H1 (cell line): ENCODE data around the gene C16orf95. TPM values are rescaled to one million over a fixed set of nuclear protein-coding genes. Genes with fewer than 3 reads are reported as not detected.

ENCODE experiments used
- BACH1 ChIP-seq: IDR thresholded peaks from 2 replicates; pipeline ENCODE4 v1.6.1; 2012; ENCODE audit warnings: low read length, improper control_type of control experiment
- BCL11A ChIP-seq, 2 experiments: IDR thresholded peaks; one replicate each; pipeline ENCODE4 v1.6.1; 2011; ENCODE audit warnings: low read depth in 2 of 2, low read length in 2 of 2, mild to moderate bottlenecking in 2 of 2
- CBX5 ChIP-seq: fragments of 300-800, 300-1000 bp; sonication (generic); IDR thresholded peaks from 2 replicates; pipeline ENCODE4 v1.7.1; 2016; ENCODE audit warnings: antibody characterized with exemption, low read length, low read depth
- CEBPB ChIP-seq: IDR thresholded peaks from 2 replicates; pipeline ENCODE4 v1.6.1; 2012; ENCODE audit warnings: low read depth, low read length
- CHD7 ChIP-seq: fragments of 300-600 bp; sonication (generic); IDR thresholded peaks from 2 replicates; pipeline ENCODE4 v1.7.1; 2012; ENCODE audit warnings: low read length, moderate library complexity, mild to moderate bottlenecking, inconsistent platforms; ENCODE audit not compliant: insufficient replicate concordance
- EP300 ChIP-seq, 2 experiments: IDR thresholded peaks; 1 replicate in 1 of 2; 2 replicates in 1 of 2; pipeline ENCODE4 v1.6.1; 2011 to 2012; ENCODE audit warnings: low read depth in 2 of 2, low read length in 2 of 2, mild to moderate bottlenecking in 2 of 2, borderline replicate concordance in 1 of 2, inconsistent platforms in 1 of 2, moderate library complexity in 1 of 2
- POU5F1 ChIP-seq: IDR thresholded peaks from 2 replicates; pipeline ENCODE4 v1.6.1; 2011; ENCODE audit warnings: low read depth, mild to moderate bottlenecking, low read length, moderate library complexity
- SP1 ChIP-seq: IDR thresholded peaks from 2 replicates; pipeline ENCODE4 v1.6.1; 2011; ENCODE audit warnings: low read depth, low read length
- SUZ12 ChIP-seq: fragments of 200-600 bp; sonication (generic); IDR thresholded peaks from 2 replicates; pipeline ENCODE4 v1.6.1; 2012; ENCODE audit warnings: mild to moderate bottlenecking, inconsistent platforms, low read length, moderate library complexity, mixed read lengths
- TBP ChIP-seq: IDR thresholded peaks from 2 replicates; pipeline ENCODE4 v1.6.1; 2011; ENCODE audit warnings: low read depth, low read length, improper control_type of control experiment
- polyA plus RNA-seq, 7 experiments: library from polyadenylated mRNA; depleted of rRNA in 3 of 7; stranded (reverse) in 5 of 7; unstranded in 2 of 7; fragments of >200 nt in 5 of 7; fragments of 200-250 nt in 2 of 7; gene quantifications; 1 replicate in 5 of 7; 2 replicates in 1 of 7; 4 replicates in 1 of 7; pipeline versions ENCODE4 v1.2.1 to v1.2.3, GENCODE V29; 2011 to 2013; ENCODE audit warnings: missing spikeins in 2 of 7, mixed read lengths in 2 of 7
- total RNA-seq: library from RNA; stranded (reverse); fragmentation: NEBNext Ultra II Directional; extraction: Animal tissue kit (Norgen Biotek cat#: 25700); gene quantifications from 2 replicates; pipeline ENCODE4 v1.2.1, GENCODE V29; 2021

Gene C16orf95
- total and polyA plus RNA-seq, 2 of the 8 experiments (the other 6 are each of a cell fraction or from before 2014, with no cell fraction given), result 5.0 to 5.4 TPM

DNA sequence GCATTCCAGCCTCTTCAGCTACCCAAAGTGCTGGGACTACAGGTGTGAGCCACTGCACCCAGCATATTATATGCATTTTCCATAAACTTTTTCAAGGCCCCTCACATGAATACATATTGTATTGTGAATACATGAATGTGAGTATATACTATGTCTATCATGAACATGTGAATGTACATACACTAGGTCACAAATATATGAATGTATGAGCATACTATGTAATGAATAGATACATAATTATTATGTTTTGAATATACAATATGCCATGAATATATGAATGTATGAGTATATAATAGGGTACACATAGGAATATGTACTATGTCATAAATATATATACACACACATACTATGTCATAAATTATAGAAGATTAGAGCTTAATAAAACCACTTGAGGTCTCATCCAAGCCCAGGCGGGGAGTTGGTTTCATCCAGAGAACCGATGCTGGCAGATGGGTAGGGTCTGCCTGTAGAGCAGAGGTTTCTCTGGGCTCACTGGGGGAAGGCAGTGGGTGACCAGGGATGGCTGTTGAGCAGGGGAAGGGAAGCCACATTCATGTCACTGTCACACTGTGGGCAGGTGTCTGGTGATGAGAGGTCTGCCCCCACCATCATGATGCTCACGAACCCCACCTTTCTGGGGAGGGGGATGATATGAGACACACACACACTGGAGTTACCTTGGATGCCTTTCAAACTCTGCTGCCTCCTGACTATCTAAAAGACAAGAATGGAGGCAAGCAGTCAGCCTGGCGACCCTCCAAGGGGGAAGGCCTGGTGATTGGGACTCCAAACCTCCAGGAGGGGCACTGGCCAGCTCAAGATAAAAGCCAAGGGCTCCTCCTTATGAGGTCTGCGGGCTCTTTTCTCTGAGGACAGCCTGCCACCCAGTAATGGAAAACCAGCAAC, 7.3 kb downstream of the C16orf95 start (continued):
- no peak for TF ChIP-seq CHD7
- no peak for TF ChIP-seq EP300 (IDR thresholded peaks at IDR 0.05; ENCODE audit: borderline replicate concordance in 1 of 2, low read depth in 2 of 2, low read length in 2 of 2)
- TF ChIP-seq BCL11A (IDR thresholded peaks at IDR 0.05; ENCODE audit: low read depth in 2 of 2, low read length in 2 of 2), result no peak
- no peak for TF ChIP-seq POU5F1
- no peak for TF ChIP-seq BACH1
- TF ChIP-seq CEBPB, result no peak
- no peak for TF ChIP-seq SP1
- TF ChIP-seq CBX5, result no peak
- TF ChIP-seq TBP, result no peak
- no peak for TF ChIP-seq SUZ12
